Ovary (tissue), 9 donors: Measurements from ENCODE around the gene XPNPEP1. TPM values are rescaled to one million over a fixed set of nuclear protein-coding genes. Genes with fewer than 3 reads are reported as not detected.

Experiments
- DNase-seq, 5 donors: peaks; one replicate each; pipeline ENCODE4 v3.0.0-alpha.2; 2019 to 2020
- H3K27ac ChIP-seq, 2 donors: fragments of 200-600 bp; one replicate each; pipeline versions ENCODE4 v1.5.1 to v1.8.0; 2019 to 2022
- H3K27me3 ChIP-seq: fragments of 200-600 bp; one replicate; pipeline ENCODE4 v1.8.0; 2022
- H3K36me3 ChIP-seq: fragments of 200-600 bp; sonication (generic); one replicate; pipeline ENCODE4 v1.5.1; 2019
- H3K4me1 ChIP-seq: one replicate; pipeline ENCODE4 v1.8.1; 2013; ENCODE audit warnings: mild to moderate bottlenecking, moderate library complexity; ENCODE audit not compliant: insufficient read depth
- H3K4me3 ChIP-seq: fragments of 200-600 bp; sonication (generic); one replicate; pipeline ENCODE4 v1.5.1; 2017
- H3K9me3 ChIP-seq, 2 donors: fragments of 200-600 bp in 1 of 2; sonication (generic) in 1 of 2; one replicate each; pipeline versions ENCODE4 v1.5.1 to v1.8.1; 2013 to 2019; ENCODE audit warnings: mild to moderate bottlenecking in 1 of 2, moderate library complexity in 1 of 2
- CTCF ChIP-seq, 3 donors: fragments of 450-650 bp in 2 of 3; fragments of 200-600 bp in 1 of 3; IDR thresholded peaks; one replicate each; pipeline versions ENCODE4 v1.5.1 to v1.8.0; 2016 to 2022; ENCODE audit warnings: antibody characterized with exemption in 3 of 3, mild to moderate bottlenecking in 1 of 3
- EP300 ChIP-seq: sonication (generic); formaldehyde crosslinking; IDR thresholded peaks from one replicate; pipeline ENCODE4 v1.6.1; 2017; ENCODE audit warnings: antibody characterized with exemption
- POLR2A ChIP-seq: fragments of 450-650 bp; IDR thresholded peaks from one replicate; pipeline ENCODE4 v1.6.1; 2017; ENCODE audit warnings: antibody characterized with exemption, mild to moderate bottlenecking, moderate library complexity
- WGBS, 3 donors: extraction: QIAGEN DNeasy Blood & Tissue Kit in 1 of 3; methylation state at CpG; one replicate each; pipeline versions ENCODE4 v1.1.5 to v1.1.7; 2013 to 2017; 5-methylcytosine and 5-hydroxymethylcytosine counted together
- intact Hi-C, 4 donors: fragments of 100-400 bp; cut with DNase I; formaldehyde crosslinking; loops; one replicate each; pipeline versions ENCODE4 v1.11.0 to v1.15.1; 2022 to 2023
- polyA plus RNA-seq, 2 donors: library from polyadenylated mRNA; stranded (reverse); fragments of 200-250 nt in 1 of 2; fragments of 350-450 nt in 1 of 2; fragmentation: Illumina TruSeq in 1 of 2; extraction: RNeasy Lipid Tissue Mini Kit (QIAGEN cat#74804) in 1 of 2; gene quantifications; one replicate each; pipeline ENCODE4 v1.2.3, GENCODE V29; 2013 to 2014
- total RNA-seq, 7 donors: library from RNA; depleted of rRNA in 2 of 7; stranded (reverse); fragments of >200 nt in 2 of 7; fragmentation: NEBNext Ultra II Directional in 3 of 7; extraction: Animal tissue kit (Norgen Biotek cat#: 25700) in 3 of 7; gene quantifications; one replicate each; pipeline versions ENCODE4 v1.1.0 to v1.2.4, GENCODE V29; 2016 to 2023
- donor health status: DM: no; HTN: no; CAD: no; lungs with moderate emphysema.
- donor health status: DM: no; HTN: no; CAD: no.
- donor health status: Bipolar disorder and iron deficiency.
- donor health status: DM: yes; HTN: yes; CAD: no.
- donor health status: DM: no; HTN: no; CAD: no.
- donor health status: DM: yes; HTN: yes; CAD: no.

The XPNPEP1 gene
- total and polyA plus RNA-seq, 9 donors: 27.2 to 70.7 (median 47.1) TPM

GRCh38 chr10:109902992-109903947, 20.0 kb downstream of the XPNPEP1 start:
- WGBS, 3 donors: 41 to 58% (median 53%) methylated on average over 7 of the region's 7 CpGs
- no peaks in the 10 kb centered on the region for H3K27me3 ChIP-seq
- no peak for TF ChIP-seq POLR2A
- no peak for TF ChIP-seq CTCF (IDR thresholded peaks at IDR 0.05)
- no peak for TF ChIP-seq EP300
- no peaks in the 10 kb centered on the region for H3K36me3 ChIP-seq
- intact Hi-C loops: no loop called here
- peak overlapping the region; percentile 22 to 59 for H3K27ac ChIP-seq
- H3K9me3 ChIP-seq: no peaks in the 10 kb centered on the region
- no peak for DNase-seq
- no peak overlapping the region for H3K4me3 ChIP-seq
- peaks cover 26% of the 10 kb centered on the region for H3K4me1 ChIP-seq

GRCh38 chr10:109899356-109900331, 23.7 kb downstream of the XPNPEP1 start:
- peak in 2 of 5 donors; percentile 56 to 79 for DNase-seq
- peaks cover 36% of the 10 kb centered on the region for H3K4me1 ChIP-seq
- no peaks in the 10 kb centered on the region for H3K9me3 ChIP-seq
- no peak overlapping the region for H3K4me3 ChIP-seq
- TF ChIP-seq EP300 (no peak), POLR2A (no peak), CTCF (IDR thresholded peaks at IDR 0.05) (no peak)
- intact Hi-C loops: loop anchor here in 2 of 4 donors (10.0 kb wide), 2 partner anchors 105 to 325 kb away; partner anchors contain the start of gene ADD3 (in 1 of the 2)
- H3K27me3 ChIP-seq: no peaks in the 10 kb centered on the region
- H3K36me3 ChIP-seq: no peaks in the 10 kb centered on the region
- WGBS, 3 donors: 36 to 50% (median 42%) methylated on average over 9 of the region's 9 CpGs
- peak overlapping the region; percentile 23 to 40 for H3K27ac ChIP-seq

- no peak overlapping the region for H3K4me3 ChIP-seq
- intact Hi-C loops: loop anchor here in 2 of 4 donors (10.0 kb wide), 2 partner anchors 106 to 326 kb away; partner anchors contain the start of gene ADD3 (in 1 of the 2)
- no peaks in the 10 kb centered on the region for H3K27me3 ChIP-seq
- TF ChIP-seq CTCF (IDR thresholded peaks at IDR 0.05) (no peak), POLR2A (no peak), EP300 (no peak)
- no peak for DNase-seq
- H3K4me1 ChIP-seq: peaks cover 37% of the 10 kb centered on the region
- 81 to 86% (median 86%) methylated on average over 5 of the region's 5 CpGs for WGBS, 3 donors
- H3K27ac ChIP-seq: peak overlapping the region in 1 of 2 donors; percentile 40
- H3K36me3 ChIP-seq: no peaks in the 10 kb centered on the region
- no peaks in the 10 kb centered on the region for H3K9me3 ChIP-seq
These were observed 24.5 kb downstream of the XPNPEP1 start for GRCh38 chr10:109898666-109899355.
